ENCODE measurements around the gene SDCCAG8.

SDCCAG8 gene

DNA sequence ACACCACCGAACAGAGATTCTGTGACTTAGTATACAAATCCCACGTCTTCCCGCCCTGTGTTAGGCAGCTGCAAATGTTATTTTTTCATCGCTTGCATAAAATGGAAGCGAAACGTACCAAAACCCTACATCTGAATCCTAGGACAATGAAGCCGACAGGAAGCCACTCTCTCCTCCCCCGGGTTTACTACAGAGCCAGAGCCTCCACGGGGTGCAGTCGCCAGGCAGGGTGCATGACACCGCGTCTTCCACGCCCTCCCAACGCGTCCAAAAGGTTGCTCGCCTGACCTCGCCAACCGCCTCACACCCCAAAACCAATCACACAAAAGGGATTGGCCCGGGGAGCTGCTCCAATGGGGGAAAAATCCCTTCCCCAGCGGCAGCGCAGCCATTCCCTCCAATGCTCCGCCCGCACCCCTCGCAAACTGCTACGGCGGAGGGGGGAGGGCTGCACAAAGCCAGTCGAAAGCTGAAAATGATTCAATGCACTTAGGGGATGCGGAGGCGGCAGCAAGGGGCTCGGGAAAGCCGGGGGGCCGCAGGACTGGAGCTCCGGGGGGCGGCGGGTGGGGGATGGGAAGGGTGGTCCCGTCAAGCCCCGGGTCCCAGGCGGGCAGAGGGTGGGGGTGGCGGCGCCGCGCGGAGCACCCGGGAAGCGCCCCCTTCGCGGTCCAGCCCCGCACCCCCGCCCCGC lies 1.5 kb upstream of the SDCCAG8 start:
- DNase-seq (ENCODE audit: low read depth in 2 of 2), result peak; percentile 12 to 39

DNA sequence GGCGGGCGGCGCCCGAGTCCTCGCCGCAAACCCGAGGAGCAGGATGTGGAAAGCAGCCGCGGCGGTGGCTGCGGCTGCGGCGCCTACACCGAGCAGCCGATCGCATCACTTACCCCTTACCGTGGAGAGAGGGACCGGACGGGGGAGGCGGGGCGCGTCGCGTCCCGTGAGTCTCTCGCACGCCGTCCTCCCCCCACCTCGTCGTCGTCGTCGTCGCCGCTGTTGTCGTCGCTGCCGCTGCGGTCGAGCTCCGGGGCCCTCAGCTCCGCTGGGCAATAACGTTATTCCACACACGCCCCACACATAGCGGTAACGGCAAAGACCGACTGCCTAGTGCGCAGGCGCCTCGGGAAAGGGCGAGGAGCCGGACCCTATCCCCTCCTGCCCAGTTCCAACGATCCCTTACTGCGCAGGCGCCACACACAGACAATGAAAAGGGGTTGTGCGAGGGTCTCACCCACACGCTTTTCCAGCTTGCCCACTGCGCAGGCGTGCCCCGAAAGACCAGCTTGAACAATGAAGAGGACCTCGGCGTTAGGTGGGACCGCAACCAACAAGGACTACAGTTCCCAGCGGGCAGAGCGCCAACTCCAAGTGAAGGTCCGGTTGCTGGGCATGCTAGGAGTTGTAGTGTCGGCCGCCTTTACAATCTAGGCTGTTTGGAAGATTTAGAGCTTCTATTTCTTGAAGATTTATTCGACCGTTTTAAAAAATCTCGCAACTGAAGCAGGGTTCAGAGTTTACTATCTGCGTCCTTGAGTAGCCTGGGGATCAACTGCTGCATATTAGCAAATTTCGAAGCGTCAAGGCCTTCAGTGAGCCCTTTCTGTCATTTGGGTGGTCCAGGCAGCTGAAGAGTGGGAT lies 682 bp upstream of the SDCCAG8 start, which contains the start of gene CEP170:
TSS of gene CEP170 (minus strand) at position 355 of the 864 bp plus-strand sequence. CDS start 30,001 bp downstream, outside the sequence.
- DNase-seq (ENCODE audit: low read depth in 2 of 2), result peak; percentile 54 to 67

DNA sequence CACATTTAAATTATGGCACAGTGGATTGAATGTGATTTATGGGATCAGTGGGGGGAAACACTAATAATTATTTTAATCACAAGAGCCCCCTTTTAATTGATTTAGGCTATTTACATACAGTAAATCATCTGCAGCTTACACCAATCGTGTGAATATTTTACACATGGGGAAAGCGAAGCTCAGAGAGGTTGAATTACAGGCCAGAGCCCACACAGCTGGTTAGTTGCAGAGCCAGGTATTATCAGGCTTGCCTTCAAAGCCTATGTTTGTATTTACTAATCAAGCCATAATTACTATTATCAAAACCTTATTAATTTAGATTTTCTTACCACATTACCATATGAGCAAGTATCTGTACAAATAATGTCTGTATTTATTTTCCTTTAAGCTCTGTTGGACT lies 749 bp downstream of the SDCCAG8 start:
- no peak for DNase-seq (ENCODE audit: low read depth in 2 of 2)

DNA sequence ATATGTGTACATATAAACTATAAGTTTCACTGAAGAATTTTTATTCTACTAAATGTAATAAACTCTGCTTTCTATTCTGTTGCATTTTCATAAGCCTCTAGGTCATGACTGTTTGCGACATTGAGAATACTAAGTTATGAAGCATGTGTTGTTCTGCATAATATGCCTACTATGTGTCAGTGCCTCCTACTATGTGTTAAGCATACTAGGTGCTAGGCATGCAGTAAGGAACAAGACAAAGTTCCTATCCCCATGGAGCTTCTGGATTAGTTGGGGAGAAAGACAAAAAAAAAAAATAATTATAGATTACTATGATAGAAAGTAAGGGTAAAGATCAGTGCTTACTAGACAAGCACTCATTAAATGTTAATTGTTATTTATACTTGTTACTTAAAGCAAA lies 1.3 kb downstream of the SDCCAG8 start:
- no peak for DNase-seq (ENCODE audit: low read depth in 2 of 2)

DNA sequence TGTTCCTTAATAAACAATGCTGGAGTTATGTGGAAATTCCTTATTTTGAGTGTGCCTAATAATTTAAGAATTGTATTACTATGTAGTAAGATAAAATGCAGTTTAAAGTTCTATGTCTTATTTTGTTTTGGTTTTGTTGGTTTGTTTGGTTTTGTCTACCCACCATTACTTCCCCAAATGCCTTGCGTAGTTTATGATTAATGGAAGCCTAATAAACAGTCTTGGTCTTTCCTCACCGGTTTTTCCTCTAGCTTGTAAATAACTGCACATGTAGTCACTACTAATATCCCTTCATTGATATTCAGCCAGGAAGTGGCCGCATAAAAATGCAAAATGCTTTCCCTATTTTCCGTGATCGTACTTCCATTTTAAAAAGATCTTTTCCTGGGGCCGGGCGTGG lies 2.9 kb downstream of the SDCCAG8 start:
- DNase-seq (ENCODE audit: low read depth in 2 of 2), result no peak

DNA sequence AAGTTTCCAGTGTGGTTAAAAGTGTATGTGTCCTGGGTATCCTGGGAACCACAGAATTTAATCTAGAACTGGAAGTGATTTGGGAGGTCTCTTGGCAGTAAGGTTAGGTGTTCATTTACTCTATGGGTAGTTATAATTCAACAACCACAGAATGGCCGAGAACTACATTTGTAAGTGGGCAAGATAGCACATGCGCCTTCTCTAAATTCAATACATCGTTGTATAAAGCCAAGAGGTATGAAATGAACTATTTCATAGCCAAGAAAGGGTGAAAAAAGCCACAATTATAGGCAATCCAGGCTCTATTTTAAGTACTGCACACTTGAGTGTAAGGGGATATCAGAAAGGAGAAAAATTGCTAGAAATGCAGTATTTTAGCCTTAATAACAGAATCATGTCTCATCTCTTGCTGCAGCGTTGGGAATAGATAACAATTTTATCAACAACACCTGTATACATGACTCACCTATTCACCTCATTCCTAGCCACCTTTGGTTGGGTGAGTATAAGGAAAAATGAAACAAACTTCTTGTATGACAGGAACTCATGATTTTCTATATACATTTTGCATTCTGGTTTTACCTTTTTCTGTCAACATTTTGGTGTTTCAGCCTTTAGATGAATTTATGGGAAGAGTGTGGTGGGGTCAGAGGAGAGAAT lies 4.5 kb downstream of the SDCCAG8 start:
- no peak for DNase-seq (ENCODE audit: low read depth in 2 of 2)

DNA sequence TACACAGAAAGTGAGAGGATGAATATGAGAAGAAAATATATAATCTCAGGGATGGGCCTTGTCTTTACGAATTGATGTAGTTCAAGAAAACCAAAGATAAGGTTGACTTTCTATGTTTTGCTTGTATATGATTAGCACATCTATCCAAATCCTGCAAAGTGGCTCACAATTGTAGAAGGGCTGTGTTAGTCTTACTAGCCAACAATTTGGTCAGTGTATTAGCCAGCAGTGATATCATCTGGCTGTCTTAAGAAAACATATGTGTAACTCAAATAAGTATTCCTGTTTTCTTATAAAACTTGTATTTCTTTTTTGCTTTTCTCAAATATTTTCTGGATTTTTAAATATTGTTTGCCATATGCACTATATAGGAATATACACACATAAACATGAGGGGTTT lies 5.5 kb downstream of the SDCCAG8 start:
- DNase-seq (ENCODE audit: low read depth in 2 of 2), result no peak

DNA sequence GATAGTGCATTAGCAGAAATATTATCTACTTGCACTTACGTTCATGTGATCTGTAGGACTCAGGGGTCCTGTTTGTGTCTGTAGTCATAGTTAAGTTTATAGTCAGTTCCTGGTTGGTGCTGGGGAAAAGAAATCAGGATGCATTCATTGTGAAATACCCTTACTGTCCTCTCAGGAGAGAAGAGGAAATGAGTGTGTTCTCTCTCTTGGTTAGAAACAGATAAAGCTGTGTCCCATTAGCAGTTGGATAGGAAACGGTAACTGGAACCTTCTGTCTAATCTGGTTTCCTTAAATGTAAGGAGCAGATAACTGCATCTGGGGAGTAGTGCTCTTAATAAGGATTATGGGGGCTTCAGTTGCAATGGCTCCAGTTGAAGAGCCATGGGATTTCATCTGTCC lies 8.9 kb downstream of the SDCCAG8 start:
- no peak for DNase-seq (ENCODE audit: low read depth in 2 of 2)

DNA sequence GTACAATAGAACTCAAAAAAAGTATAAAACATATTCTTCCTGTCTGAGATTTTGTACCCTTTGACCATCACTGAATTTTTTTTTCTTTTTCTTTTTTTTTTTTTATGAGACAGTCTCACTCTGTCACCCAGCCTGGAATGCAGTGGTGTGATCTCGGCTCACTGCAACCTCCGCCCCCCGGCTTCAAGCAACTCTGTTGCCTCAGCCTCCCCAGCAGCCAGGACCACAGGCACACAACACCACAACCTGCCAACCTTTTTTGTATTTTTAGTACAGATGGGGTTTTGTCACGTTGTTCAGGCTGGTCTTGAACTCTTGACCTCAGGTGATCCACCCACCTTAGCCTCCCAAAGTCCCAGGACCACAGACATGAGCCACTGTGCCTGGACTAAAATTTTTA lies 10.4 kb downstream of the SDCCAG8 start:
- no peak for DNase-seq (ENCODE audit: low read depth in 2 of 2)

DNA sequence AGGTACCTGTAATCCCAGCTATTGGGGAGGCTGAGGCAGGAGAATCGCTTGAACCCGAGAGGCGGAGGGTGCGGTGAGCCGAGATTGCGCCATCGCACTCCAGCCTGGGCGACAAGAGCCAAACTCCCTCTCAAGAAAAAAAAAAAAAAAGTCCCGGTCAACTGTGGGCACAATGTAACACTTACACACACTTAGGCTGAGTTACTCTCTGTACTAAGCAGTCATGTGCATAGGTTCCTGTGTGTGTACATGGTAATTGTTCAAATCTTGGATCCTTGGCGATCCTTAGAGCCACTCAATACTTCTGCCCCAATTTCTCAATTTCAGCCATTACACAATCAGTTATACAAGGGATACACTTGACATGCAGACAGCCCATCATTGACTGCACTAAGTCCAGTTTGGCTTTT lies 11.6 kb downstream of the SDCCAG8 start:
- no peak for DNase-seq (ENCODE audit: low read depth in 2 of 2)

DNA sequence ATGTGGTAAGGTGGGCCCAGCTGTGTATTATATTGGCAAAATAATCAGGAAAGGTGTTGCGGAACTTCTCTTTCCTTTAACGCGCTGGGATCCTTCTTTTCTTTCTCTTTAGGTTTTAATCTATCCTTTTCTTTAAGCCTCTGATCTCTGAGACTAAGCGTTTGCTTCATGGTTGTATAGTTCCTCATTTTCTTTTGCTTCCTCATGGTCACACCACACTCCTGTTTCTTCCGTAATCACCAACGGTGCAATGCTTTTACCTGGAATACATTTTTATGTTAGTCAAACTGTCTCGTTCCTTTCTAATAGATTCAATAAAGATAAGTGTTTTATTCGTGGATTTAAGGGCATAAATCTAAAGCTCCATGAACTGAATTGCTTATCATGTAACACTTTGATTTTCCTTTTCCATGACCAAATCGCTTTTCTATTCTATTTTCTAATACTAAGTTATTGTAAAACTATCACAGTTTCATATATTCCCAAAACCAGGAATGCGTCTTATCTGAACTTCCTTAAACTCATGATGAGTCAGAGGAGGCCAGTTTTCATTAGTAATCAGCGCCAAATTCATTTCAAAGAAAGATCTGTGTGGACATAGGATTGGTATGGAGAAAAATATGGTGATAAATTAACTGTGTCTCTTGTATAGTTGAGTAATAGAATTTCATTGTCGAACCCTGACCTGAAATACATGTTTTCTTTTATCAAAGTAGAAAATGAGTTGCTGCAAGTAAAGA lies 12.2 kb downstream of the SDCCAG8 start:
- DNase-seq (ENCODE audit: low read depth in 2 of 2), result no peak

DNA sequence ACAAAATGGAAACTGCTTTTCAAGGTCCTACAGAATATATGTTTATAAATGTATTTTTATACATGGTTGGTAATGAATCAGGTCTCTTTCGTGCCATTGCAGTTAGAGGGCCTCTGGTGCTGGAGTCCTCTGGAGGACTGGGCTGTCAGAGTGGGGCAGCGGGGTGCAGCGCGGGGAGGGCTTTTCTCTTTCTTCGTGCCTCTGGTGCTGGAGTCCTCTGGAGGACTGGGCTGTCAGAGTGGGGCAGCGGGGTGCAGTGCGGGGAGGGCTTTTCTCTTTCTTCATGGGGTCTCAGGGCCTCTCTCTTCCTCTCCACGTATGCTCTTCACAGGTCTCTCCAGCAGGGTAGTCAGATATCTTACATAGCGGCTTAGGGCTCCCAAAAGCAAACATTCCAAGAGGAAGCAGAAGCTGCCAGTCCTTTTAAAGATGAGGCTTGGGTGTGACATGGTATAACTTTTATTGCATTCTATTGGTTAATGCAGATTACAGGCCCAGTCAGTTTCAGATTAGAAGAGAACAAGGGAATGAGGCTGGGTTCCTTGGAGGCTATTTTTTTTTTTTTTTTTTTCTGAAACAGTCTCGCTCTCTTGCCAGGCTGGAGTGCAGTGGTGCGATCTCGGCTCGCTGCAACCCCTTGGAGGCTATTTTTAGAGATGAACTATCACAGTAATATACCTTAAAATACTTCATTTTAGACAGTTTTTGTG lies 13.1 kb downstream of the SDCCAG8 start:
- DNase-seq (ENCODE audit: low read depth in 2 of 2), result no peak

DNA sequence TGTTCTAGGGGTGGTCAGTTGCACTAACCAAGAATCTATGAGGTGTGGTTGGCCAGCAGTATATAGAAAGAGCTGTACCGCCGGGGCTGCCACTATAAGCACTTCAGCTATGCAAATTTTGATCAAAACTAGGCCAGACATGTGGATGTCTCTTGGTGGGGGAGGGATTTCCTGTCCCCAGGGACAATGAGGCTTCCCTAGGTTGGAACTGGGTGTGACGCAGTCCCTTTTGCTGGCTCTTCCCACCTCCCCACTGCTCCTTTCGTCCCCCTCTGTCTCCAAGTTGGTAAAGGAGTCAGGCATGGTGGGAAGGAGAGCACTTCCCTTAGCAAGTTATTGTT lies 13.6 kb downstream of the SDCCAG8 start:
- no peak for DNase-seq (ENCODE audit: low read depth in 2 of 2)

DNA sequence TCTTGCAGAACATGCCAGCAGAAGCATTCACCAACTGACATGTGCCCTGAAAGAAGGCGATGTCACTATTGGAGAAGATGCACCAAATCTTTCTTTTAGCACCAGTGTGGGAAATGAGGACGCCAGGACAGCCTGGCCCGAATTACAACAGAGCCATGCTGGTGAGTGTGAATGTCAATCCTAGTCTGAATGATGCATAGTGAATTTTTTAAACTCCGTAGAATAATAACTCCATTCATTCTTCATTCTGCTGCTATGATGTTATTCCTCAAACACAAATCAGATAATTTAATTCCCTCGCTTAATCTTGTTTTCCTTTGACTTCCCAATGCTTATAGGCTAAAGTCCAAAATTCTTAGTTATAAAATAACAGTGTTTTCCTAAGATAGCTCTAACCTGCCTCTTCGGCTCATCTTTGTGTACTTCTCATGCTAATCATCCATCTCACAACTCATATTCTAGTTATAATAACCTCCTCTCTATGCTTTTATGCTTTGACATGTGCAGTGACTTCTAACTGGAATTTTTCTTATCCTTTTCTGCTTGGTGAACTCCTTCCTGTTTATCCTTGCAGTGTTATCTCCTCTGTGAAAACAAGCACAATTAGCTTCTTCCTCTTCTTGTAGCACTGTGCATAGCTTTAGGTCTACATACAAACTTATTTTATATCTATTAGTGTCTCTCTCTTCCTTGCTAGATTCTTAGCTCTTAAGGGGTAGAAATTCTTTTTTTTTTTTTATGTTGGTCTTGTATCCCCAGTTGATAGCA lies 14.4 kb downstream of the SDCCAG8 start:
- DNase-seq (ENCODE audit: low read depth in 2 of 2), result no peak

DNA sequence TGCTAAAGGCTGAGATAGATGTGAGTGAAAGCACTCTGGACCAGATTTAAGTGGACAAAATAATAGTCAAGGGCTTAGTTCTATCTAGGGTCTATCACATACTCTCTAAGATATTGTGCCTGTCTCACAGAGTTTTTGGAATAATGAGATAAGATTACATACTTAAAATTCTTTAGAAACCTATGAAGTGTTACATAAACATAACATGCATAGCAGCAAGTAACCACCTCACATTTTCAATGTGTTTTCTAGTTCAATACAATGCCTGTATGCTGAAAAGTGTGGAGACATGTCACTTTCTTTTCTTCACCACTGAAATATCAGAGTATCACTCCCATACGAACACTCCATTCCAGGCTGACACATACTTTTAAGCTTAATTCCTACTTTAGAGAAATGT lies 16.2 kb downstream of the SDCCAG8 start:
- no peak for DNase-seq (ENCODE audit: low read depth in 2 of 2)

DNA sequence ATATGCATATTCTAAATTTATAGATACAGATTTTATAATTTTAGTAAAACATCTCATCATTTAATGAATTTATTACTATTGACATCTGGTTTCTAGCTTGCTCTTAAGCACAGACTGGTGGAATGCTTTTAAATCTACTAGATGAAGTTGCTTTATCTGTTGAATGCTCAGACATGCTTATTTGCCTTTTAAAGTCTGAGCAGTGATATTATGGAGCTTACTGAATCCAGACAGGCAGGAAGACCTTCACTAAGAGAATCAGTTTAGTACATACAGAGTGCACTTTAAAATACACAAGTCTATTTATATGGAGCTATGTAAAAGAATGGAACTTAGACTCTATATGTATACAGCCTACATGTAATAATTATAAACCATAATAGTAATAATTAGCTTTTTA lies 16.6 kb downstream of the SDCCAG8 start:
- no peak for DNase-seq (ENCODE audit: low read depth in 2 of 2)

DNA sequence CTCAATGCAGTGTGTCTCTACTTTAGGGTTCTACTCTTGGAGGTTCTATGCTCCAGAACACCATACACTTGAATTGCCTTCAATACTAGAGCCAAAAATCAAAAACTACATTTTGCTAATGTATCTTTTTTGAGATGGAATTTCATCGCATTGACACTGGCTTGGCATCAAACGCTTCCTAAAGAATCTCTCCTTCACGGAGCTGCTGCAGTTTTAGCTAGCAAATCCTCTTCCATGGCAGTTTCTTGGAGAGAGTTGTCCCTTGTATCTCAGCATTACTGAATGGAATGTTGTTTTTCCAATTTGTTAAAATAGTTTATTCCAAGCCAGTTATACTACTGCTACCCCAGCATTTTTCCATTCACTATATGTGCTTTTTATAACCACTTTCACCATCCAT lies 17.7 kb downstream of the SDCCAG8 start:
- DNase-seq (ENCODE audit: low read depth in 2 of 2), result no peak

DNA sequence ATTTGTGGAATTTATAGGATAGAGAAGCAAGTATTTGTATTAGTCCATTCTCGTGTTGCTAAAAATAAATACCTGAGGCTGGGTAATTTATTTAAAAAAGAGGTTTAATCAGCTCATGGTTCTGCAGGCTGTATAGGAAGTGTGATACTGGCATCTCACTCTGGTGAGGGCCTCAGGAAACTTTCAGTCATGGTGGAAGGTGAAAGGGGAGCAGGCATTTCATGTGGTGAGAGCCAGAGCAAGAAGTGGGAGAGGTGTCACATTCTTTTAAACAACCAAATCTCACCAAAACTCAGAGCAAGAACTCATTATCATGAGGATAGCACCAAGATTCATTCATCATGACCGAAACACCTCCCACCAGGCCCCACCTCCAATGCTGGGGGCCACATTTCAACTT lies 18.1 kb downstream of the SDCCAG8 start:
- no peak for DNase-seq (ENCODE audit: low read depth in 2 of 2)

DNA sequence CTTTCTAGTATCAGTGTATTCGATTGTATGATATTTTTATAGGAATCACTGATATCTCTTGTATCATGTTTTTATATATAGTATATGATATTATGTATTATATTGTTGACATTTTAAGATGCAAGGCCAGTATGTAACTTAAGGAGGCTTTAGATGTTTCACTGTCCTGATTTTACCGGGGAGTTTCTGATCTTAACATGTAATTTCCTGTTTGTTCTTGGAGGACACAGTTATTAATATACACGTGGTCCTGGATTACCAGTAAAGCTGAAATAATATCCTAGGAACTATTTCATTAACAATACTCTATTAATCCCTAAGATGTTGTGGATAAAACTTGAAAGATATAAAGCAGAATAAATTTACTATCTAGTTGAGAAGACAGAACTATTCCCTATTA lies 19.5 kb downstream of the SDCCAG8 start:
- DNase-seq (ENCODE audit: low read depth in 2 of 2), result no peak

DNA sequence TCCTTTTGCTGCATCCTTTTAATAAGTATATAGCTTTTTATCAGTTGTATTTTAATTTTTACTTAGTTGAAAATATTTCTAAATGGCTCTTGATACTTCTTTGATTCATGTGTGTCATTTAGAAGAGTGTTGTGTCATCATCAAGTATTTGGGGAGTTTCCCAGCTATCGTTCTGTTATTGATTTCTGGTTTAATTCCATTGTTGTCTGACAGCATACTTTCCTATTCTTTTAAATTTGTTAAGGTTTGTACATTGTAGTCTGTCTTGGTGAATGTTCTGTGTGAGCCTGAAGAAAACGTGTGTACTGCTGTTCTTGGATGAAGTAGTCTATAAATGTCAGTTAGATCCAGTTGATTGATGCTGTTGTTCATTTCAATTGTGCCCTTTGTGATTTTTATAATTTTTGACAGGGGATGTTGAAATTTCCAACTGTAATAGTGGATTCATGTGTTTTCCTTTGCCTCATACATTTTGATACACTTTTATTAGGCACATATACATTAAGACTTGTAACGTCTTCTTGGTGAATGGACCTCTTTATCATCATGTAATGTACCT lies 24.8 kb downstream of the SDCCAG8 start:
- no peak for DNase-seq (ENCODE audit: low read depth in 2 of 2)
